Mononuclear cell (primary cell): Measurements from ENCODE around the gene PTCD2. TPM values are rescaled to one million over a fixed set of nuclear protein-coding genes. Genes with fewer than 3 reads are reported as not detected.

ENCODE experiments used
- H3K27me3 ChIP-seq: 2 replicates; pipeline ENCODE4 v1.6.0; 2011; ENCODE audit warnings: low read length, control low read depth; ENCODE audit not compliant: insufficient read depth
- H3K4me1 ChIP-seq: 2 replicates; pipeline ENCODE4 v1.5.1; 2011; ENCODE audit warnings: mild to moderate bottlenecking, low read length, control low read depth; ENCODE audit not compliant: insufficient read depth
- H3K4me3 ChIP-seq: 2 replicates; pipeline ENCODE4 v1.5.1; 2011; ENCODE audit warnings: mild to moderate bottlenecking, low read length, moderate library complexity
- H3K9me3 ChIP-seq: 2 replicates; pipeline ENCODE4 v1.5.1; 2011; ENCODE audit warnings: low read depth, mild to moderate bottlenecking, control low read depth, low read length
- total RNA-seq: library from RNA; depleted of rRNA; stranded (reverse); fragments of >200 nt; gene quantifications from one replicate; pipeline ENCODE4 v1.2.3, GENCODE V29; 2012

The PTCD2 gene
- total RNA-seq, 1 donor: 3.7 TPM

DNA sequence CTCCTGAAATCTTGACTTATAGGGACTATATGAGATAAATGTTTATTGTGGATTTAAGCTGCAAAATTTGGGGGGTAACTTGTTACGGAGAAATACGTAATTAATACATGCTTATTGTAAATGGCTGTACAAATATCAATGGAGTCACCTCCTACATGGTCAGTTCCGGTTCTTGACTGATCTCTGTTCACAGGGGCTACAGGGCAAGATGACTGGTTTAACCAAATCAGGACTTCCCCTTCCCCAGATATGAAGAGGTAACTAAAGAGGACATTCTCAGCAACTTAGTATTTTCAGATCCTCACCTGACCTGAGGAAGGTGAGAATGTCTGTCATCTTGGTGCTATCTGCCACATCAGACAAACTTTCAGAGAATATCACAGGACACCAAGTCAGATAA is 54.7 kb downstream of the PTCD2 start:
- H3K9me3 ChIP-seq: no peaks in the 10 kb centered on the region
- H3K4me1 ChIP-seq: peaks cover 49% of the 10 kb centered on the region
- no peak overlapping the region for H3K4me3 ChIP-seq
- H3K27me3 ChIP-seq: no peaks in the 10 kb centered on the region

DNA sequence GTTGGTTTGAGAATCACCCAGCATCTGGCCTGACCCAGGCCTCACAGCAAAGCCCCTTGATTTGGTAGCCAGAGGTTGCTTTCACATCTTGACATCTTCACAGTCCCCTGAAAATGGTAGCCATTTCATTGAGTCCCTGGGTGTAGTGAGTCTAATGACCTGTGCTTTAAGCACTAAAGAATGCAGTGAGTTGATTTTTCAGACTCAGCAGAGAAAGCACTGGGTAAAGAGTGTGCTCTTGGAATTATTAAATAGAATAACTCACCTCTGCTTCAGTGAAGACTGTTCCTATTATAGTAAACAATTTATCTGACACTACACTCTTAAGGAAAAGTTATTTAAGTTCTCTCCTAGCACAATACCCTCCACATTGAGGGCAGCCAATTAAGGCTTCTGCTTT is 56.2 kb downstream of the PTCD2 start:
- no peak overlapping the region for H3K4me3 ChIP-seq
- H3K27me3 ChIP-seq: no peaks in the 10 kb centered on the region
- H3K4me1 ChIP-seq: peaks cover 59% of the 10 kb centered on the region
- no peaks in the 10 kb centered on the region for H3K9me3 ChIP-seq

DNA sequence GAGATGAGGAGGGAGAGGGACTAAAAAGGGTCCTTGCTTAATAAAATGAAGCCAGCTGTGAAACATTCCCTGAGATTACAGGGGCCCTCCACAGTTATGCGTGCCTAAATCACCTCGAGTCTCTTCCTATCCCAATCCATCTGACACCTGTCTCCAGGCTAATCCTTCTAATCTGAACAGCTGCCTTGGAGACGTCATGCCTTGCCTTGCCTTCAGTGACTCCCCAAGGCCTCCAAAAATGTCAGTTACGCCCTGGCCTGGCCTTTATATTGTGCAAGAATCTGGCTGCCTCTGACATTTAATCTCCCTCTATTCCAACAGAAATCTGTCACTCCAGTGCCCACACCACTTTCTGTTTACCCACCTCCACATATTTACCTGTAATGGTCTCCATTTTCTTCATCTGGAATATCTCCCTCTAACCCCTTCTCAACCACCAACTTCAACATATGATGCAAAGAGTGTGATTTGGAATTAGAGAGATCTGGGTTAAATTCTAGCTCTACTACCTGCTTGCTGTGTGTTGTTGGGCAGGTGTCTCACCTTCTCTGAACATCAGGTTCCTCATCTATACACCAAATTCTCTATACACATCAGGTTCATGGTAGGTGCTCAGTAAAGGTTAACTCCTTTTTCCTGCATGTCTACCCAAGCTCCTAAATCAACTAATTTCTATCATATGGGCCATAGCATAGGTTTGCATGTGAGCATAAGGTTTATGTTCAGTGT is 57.9 kb downstream of the PTCD2 start:
- Histone ChIP-seq H3K4me1 (peaks cover 43% of the 10 kb centered on the region), H3K9me3 (no peaks in the 10 kb centered on the region), H3K4me3 (no peak overlapping the region), H3K27me3 (no peaks in the 10 kb centered on the region)

DNA sequence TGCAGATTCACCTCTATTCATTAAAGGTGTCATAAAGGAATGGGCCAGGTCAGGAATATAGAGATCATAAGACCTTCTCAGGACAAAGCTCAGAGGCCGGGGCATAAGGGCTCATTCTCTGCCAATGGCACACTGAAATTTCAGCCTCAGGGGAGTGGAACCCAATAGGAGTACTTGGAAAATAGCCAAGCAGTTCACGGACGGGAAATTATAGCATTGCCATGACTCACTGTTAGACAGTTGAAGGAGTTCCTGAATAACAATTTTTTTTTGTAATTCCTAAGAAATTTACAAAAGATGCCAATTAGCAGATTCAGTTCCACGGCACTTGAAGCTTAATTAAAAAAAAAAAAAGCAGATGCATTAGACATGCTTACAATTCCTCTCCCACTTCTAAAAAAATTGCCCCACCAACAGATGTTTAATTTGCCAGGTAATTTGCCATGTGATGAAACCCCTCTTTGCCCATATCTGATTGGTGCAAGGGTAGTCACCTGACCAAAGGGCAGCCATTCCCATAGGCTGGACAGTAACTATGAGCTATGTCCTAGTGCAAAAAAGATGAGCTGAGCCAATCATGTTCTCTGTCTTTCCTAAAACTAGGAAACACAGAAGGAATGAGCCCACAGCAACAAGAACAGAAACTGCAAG is 58.6 kb downstream of the PTCD2 start:
- no peak overlapping the region for H3K4me3 ChIP-seq
- H3K9me3 ChIP-seq: no peaks in the 10 kb centered on the region
- H3K4me1 ChIP-seq: peaks cover 36% of the 10 kb centered on the region
- H3K27me3 ChIP-seq: no peaks in the 10 kb centered on the region

DNA sequence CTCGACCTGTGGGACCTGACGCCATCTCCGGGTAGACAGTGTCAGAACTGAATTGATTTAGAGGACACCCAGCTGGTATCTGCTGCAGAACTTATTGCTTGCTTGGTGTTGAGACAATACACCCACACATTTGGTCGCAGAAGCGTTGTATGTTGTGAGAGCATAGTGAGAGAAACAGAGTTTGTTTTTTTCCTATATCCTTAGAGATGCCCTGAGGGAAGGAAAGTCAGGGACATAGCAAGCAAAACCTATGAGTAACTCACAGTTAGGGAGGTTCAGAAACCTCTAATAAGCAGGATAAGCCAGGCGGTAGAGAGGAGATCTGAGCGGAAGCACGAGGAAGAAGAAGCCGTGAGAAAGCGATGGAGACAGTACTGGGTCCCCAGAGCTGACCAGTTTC is 59.8 kb downstream of the PTCD2 start:
- Histone ChIP-seq H3K9me3 (no peaks in the 10 kb centered on the region), H3K4me1 (peaks cover 35% of the 10 kb centered on the region), H3K4me3 (no peak overlapping the region), H3K27me3 (no peaks in the 10 kb centered on the region)

DNA sequence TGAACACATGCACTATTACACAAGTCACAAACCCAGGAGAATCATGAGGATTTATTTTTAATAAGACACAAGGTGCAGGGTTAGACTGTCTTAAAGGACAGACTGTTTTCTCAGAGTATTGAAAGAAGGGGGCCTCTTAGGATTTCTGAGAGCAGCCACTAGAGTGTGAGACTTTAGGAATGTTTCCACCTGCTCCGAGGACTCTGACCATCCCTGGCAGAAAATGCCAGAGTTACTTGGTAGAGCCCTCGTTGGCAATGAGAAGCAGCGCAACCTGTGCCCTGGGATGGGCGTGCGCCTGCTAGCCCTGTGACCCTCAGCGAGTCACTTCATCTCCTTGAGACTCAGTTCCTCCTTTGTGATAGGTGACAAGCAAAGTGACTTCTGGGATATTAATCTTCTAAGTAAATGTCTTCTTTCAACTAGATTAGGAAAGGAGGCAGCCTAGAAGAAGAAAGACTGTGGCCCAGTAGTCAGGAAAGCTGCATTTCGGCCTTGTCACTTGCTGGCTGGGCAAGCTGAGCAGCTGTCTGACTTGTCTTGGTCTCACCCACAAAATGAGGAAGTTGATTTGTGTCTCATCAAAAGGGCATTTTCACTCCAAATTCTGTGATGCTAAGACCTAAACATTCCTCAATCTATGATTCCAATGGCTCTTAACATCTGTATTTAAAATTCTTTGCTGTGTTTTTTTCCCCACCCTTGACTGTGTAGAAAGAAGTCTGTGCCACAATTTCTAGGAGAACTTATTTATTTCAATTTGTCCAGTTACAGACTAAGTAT is 60.5 kb downstream of the PTCD2 start:
- H3K4me1 ChIP-seq: peaks cover 35% of the 10 kb centered on the region
- no peak overlapping the region for H3K4me3 ChIP-seq
- no peaks in the 10 kb centered on the region for H3K9me3 ChIP-seq
- no peaks in the 10 kb centered on the region for H3K27me3 ChIP-seq

DNA sequence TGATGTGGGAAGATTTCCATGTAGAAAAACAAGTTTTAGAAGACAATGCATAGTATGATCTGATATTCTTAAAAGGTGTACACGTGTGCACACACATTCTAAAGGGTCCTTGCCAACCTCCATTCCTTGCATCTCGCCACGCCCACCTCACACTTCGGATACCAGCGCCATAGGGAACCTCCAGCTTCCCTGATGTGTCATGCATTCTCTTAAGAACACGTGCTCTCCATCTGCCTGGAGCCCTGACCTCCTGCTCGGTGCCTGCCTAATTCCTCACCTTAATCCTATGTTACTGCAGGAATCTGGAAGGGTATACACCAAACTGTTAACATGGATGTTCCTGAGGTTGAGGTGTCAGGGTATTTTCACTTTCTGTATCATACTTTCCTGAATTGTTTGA is 63.1 kb downstream of the PTCD2 start:
- Histone ChIP-seq H3K9me3 (no peaks in the 10 kb centered on the region), H3K27me3 (no peaks in the 10 kb centered on the region), H3K4me1 (peaks cover 45% of the 10 kb centered on the region), H3K4me3 (no peak overlapping the region)

DNA sequence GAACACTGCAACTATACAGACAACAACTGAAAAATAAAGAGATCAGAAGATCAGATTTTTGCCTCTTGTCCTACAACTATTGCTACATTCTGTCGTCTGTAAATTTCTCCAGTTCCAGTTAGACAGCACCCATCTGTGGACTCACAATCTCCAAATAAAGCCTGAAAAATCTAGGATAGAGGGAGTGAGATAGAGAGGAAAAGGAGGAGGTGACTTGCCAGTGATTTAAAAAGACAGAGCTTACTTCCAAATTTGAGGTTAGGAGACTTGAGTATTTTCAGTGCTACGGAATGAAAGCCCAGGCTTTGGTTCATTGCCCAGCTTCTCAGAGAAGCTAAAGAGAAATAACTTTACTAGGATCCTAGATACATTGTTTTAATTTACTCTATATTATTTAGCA is 63.6 kb downstream of the PTCD2 start:
- H3K27me3 ChIP-seq: no peaks in the 10 kb centered on the region
- H3K9me3 ChIP-seq: no peaks in the 10 kb centered on the region
- peaks cover 42% of the 10 kb centered on the region for H3K4me1 ChIP-seq
- no peak overlapping the region for H3K4me3 ChIP-seq

DNA sequence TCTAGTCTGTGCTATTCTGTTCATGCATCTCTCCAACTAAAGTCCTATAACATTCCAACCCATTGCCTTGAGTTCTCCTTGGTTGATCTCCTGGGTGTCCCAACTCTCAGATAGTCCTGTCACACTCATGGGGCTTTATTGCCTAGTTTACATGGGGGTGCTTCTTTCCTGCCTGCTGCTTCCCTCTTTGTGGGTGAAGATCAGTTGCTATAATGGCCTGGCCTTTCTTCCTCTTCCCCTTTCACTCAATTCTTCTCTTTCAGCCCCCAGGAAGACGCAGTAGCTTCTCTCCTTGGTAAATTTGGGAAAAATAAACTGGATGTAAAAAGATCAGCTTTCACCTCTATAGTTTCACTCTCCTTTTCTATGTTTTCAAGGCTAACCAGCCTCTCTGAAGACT is 66.5 kb downstream of the PTCD2 start:
- Histone ChIP-seq H3K9me3 (no peaks in the 10 kb centered on the region), H3K27me3 (no peaks in the 10 kb centered on the region), H3K4me3 (no peak overlapping the region), H3K4me1 (peaks cover 20% of the 10 kb centered on the region)

DNA sequence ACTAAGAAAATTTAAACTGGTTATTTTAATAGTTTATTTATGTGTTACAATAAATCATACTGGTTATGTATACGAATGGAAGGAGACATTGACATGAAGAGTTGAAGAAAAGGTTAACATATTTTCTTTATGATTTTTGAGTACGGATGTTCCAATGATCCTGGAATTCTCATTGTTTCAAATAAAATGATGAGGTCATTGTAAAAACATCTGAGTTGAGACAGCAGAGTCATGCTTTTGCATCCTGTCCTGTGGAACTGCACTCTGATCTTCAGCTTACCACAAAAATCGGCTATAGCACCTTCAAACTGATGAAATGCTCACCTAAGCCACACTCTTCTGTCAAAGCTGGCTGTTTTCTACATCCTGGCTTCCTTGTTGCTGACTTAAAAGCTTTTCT is 67.8 kb downstream of the PTCD2 start:
- Histone ChIP-seq H3K4me1 (peaks cover 23% of the 10 kb centered on the region), H3K27me3 (no peaks in the 10 kb centered on the region), H3K9me3 (no peaks in the 10 kb centered on the region), H3K4me3 (no peak overlapping the region)

DNA sequence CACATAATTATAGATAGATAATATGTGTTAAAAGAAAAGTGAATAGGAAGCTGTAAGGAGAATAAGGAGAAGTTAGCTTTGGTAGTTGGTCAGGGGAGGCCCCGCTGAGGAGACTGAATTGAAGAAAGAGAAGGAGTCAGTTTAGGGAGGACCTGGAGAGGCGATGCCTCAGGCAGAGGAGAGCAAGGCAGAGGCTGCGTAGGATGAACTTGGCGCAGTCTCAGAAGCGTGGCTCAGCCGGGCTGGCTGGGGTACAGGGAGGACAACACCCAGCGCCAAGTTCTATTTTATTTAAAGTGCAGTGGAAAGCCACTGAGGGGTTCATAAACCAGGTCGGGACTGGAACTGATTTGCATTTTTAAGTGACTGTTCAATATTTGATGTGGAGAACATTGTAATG is 68.5 kb downstream of the PTCD2 start:
- no peaks in the 10 kb centered on the region for H3K27me3 ChIP-seq
- H3K4me1 ChIP-seq: peaks cover 25% of the 10 kb centered on the region
- H3K4me3 ChIP-seq: no peak overlapping the region
- no peaks in the 10 kb centered on the region for H3K9me3 ChIP-seq

DNA sequence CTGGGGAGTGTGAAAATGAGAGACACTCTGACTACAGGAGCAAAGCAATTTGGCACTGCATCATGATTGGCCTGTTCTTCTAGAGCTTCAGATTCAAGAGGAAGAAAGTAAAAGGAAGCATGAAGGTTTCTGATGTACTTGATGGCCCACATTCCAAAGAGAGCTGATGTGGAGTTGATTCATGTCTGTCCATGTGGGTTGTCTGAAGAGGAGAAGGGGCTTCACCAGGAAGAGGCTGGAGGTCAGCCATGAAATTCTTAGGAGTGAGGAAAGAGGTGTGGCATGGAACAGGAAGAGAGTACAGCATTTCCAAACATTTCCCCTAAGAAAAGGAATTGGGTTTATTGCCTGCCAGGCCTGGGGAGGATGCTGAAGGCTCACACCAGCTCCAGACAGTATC is 70.7 kb downstream of the PTCD2 start:
- H3K9me3 ChIP-seq: no peaks in the 10 kb centered on the region
- H3K4me1 ChIP-seq: peaks cover 32% of the 10 kb centered on the region
- H3K4me3 ChIP-seq: no peak overlapping the region
- no peaks in the 10 kb centered on the region for H3K27me3 ChIP-seq

DNA sequence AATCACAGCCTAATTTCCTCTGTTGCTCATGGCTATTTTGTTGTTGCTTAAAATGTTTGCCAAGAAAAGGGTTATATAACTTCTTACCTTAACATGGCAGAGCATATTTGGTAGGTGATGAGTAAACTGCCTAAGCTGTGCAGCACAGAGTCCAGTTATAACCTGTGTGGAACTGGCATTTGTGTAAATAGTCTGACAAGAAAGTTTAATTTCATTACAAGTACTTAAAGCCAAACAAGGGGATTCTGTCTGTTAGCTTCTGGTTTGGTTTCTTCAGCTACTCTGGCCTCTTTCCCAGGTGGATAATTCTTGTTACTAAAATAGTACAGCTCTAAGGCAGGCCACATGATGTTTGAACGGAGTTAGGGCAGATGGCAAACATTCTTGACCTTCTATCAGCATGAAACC is 72.2 kb downstream of the PTCD2 start:
- no peak overlapping the region for H3K4me3 ChIP-seq
- no peaks in the 10 kb centered on the region for H3K27me3 ChIP-seq
- H3K4me1 ChIP-seq: peaks cover 18% of the 10 kb centered on the region

DNA sequence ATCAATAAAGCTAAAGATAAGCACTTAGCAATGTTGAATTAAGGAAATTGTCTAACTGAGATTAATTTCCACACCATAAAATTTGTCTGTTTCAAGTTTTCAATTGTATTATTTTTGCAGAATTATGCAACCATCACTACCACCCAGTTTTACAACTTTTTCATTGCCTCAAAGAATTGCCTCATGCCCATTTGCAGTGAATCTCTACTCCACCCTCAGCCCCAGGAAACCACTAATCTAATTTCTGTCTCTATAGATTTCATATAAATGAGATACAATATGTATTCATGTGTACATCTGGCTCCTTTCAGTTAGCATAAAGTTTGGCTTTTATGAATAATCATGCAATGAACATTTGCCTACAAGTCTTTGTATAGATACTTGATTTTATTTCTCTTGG is 72.9 kb downstream of the PTCD2 start:
- H3K27me3 ChIP-seq: no peaks in the 10 kb centered on the region
- peaks cover 21% of the 10 kb centered on the region for H3K4me1 ChIP-seq
- H3K9me3 ChIP-seq: no peaks in the 10 kb centered on the region
- no peak overlapping the region for H3K4me3 ChIP-seq

More for the DNA sequence above, 72.2 kb downstream of the PTCD2 start:
- H3K9me3 ChIP-seq: no peaks in the 10 kb centered on the region

DNA sequence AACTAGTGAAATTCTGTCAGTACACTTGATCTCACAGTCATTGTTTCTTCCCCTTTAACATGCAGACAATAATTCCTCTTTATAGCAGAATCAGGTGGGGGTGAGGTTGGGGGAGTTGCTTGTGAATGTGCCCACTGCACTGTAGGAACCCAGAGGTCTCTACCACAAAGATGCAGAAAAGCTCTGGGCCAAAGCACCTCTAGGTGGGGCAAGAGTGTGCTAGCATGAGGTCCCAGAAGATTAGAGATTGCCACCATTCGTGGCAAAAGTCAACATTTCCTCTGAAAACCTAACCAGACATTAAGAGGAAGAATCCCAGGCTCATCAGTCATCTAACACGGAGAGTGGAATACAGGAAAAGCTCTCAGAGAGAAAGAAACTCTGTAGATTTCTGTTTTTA is 74.5 kb downstream of the PTCD2 start:
- H3K9me3 ChIP-seq: no peaks in the 10 kb centered on the region
- H3K27me3 ChIP-seq: no peaks in the 10 kb centered on the region
- H3K4me3 ChIP-seq: no peak overlapping the region
- peaks cover 30% of the 10 kb centered on the region for H3K4me1 ChIP-seq
